ENCODE data around the gene POLQ. TPM values are rescaled to one million over a fixed set of nuclear protein-coding genes. Genes with fewer than 3 reads are reported as not detected.
"Not testable (repeated sequence)": the region's sequence is repeated elsewhere in the genome, so short reads cannot be mapped to it uniquely, and the experiment has no call there.

The POLQ gene
- total RNA-seq, 1 donor from 2014 or later, result 0.23 TPM

DNA sequence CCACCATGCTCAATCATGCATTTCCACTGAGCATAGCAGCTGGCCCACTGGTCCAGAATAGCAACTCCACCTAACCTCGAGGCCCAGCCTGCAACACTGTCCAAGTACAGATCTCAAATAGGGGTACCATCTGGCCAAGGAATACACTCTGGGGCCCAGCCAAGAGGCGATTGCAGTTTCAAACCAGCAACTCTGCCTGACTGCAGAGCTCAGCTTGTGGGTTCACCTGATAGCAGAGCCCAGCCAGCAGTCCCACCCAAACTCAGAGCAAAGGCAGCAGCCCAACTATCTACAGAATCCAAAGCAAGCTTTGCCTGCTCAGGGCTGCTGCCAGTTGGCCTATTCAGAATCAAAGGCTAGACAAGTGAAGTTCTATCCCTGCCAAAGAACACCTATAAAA is 30.5 kb downstream of the POLQ start:
- ATAC-seq (no peak), DNase-seq (ENCODE audit: low spot score) (no peak)

DNA sequence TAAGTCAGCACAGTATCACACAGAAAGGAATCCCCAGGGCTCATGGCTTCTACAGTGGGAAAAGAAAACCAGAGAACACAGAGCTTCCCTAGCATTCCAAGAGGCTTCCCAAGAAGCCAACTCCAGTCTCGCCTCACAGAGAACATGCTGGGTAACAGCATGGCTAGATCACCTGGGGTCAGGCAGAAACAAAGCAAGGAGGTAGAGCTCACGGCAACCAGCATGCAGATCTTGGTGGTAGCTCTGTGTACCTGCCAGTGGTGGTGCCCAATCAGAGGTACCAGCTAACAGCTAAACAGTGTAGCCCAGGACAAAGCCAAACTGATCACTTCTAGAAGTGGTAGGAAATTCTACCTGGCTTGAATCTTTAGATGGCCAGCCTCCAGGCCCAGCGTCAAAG is 31.3 kb downstream of the POLQ start:
- DNase-seq (ENCODE audit: low spot score), result no peak
- ATAC-seq, result no peak

- no peak for DNase-seq (ENCODE audit: low spot score)
Measured at GRCh38 chr3:121508389-121508788, 37.4 kb downstream of the POLQ start.

GRCh38 chr3:121505256-121505655 is 40.5 kb downstream of the POLQ start:
- ATAC-seq, result no peak
- DNase-seq (ENCODE audit: low spot score), result no peak

More at GRCh38 chr3:121508389-121508788, 37.4 kb downstream of the POLQ start:
- no peak for ATAC-seq

DNA sequence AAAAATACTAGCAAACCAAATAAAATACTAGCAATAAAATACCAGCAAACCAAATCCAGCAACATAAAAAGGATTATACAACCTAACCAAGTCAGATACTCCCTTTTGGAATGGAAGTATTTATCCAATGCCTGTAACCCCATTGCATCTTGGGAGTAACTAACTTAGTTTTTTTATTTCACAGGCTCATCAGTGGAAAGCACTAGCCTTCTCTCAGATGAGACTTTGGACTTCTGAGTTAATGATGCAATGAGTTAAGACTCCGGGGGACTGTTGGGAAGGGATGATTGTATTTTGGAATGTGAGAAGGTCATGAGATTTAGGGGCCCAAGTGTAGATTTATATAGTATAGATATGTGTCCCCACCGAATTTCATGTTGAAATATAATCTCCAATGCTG is 41.2 kb downstream of the POLQ start:
- no peak for DNase-seq (ENCODE audit: low spot score)
- no peak for ATAC-seq

GRCh38 chr3:121496786-121497185 is 49.0 kb downstream of the POLQ start:
- no peak for ATAC-seq
- no peak for DNase-seq (ENCODE audit: low spot score)

- DNase-seq (ENCODE audit: low spot score) (no peak), ATAC-seq (no peak)
Measured at GRCh38 chr3:121493431-121493830, 52.4 kb downstream of the POLQ start.

GRCh38 chr3:121491683-121492320 is 54.0 kb downstream of the POLQ start:
- ATAC-seq (no peak), DNase-seq (ENCODE audit: low spot score) (no peak)

DNA sequence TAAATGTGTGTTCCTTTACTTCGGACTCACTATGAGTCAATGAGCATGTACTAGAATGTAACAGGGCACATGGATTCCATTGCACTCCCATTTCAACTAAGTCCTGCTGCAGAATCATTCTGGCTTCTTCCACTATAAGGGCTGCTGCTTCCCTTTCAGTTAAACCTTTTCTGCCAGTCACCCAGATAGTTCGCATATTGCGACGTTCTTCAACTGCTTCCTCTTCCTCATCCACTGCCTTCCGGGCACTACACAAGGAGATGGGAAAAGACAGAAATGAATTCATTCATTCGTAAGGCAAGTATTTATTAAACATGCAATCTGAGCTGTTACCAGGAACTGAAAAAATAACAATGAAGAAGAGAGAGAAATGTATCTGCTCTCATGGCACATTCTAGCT is 55.6 kb downstream of the POLQ start:
- ATAC-seq, result no peak
- DNase-seq (ENCODE audit: low spot score), result no peak

- DNase-seq (ENCODE audit: low spot score), result no peak
- no peak for ATAC-seq
Measured at GRCh38 chr3:121488628-121489027, 57.2 kb downstream of the POLQ start.

DNA sequence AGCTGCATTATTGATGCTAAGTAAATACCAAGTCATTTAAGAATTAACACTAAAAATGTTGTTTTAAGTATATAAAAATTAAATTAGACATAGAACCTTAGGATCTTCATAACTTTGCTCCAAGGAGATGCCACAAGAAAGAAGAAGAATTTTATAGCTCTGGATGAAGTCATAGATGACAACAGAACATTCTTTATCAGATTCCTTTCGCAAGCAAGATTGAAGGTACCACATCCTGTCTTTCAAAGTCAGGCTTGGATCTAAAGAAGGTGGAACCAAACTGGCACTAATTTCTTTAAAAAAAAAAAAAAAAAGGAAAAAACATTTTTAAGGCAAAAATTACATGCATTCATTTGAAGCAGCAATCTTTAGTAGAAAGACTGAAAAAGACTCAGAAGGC is 62.5 kb downstream of the POLQ start:
- no peak for ATAC-seq
- no peak for DNase-seq (ENCODE audit: low spot score)

- no peak for DNase-seq (ENCODE audit: low spot score)
- ATAC-seq, result no peak
Measured at GRCh38 chr3:121482660-121483059, 63.1 kb downstream of the POLQ start.

- no peak for DNase-seq (ENCODE audit: low spot score)
Measured at GRCh38 chr3:121481106-121481880, 64.5 kb downstream of the POLQ start.

GRCh38 chr3:121477589-121477988 is 68.2 kb downstream of the POLQ start:
- ATAC-seq, result no peak
- no peak for DNase-seq (ENCODE audit: low spot score)

More at GRCh38 chr3:121481106-121481880, 64.5 kb downstream of the POLQ start:
- no peak for ATAC-seq

DNA sequence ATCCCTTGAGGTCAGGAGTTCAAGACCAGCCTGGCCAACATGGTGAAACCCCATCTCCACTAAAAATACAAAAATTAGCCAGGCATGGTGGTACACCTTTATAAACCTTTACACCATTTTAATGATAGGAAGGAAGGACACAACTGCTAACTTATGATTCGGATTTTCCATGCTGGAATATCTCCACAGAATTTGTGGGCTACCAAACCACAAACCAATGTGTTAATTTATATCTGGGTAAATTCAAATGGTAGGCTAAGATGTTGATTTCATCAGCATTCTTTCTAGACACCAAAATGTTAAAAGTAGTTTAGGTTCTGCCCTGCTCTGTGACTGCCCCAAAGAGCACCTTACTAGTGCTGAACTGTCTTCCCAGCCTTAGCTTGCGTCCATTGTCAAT is 72.8 kb downstream of the POLQ start:
- ATAC-seq (no peak), DNase-seq (ENCODE audit: low spot score) (no peak)

DNA sequence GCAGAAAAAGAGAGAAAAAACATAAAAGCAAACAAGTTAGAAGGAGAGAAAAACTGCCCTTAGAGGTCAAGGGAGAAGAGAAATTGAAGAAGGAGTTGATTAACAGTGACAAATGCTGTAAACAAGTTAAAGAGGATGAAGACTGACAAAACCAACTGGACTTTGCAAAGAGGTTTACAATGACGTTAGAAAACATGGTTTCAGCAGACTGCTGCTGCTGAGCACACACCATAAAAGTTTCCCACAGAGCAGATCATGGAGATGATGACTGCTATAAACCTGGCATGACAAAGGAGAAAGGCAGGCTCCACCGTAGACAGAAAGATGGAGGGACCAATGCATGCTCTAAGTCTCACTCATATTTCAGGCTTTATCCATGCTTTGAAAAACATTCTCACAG is 78.7 kb downstream of the POLQ start:
- ATAC-seq, result no peak

GRCh38 chr3:121463745-121464144 is 82.0 kb downstream of the POLQ start:
- no peak for DNase-seq (ENCODE audit: low spot score)
- no peak for ATAC-seq

More for the DNA sequence above, 78.7 kb downstream of the POLQ start:
- no peak for DNase-seq (ENCODE audit: low spot score)

- no peak for DNase-seq (ENCODE audit: low spot score)
- no peak for ATAC-seq
Measured at GRCh38 chr3:121462565-121462964, 83.2 kb downstream of the POLQ start.

DNA sequence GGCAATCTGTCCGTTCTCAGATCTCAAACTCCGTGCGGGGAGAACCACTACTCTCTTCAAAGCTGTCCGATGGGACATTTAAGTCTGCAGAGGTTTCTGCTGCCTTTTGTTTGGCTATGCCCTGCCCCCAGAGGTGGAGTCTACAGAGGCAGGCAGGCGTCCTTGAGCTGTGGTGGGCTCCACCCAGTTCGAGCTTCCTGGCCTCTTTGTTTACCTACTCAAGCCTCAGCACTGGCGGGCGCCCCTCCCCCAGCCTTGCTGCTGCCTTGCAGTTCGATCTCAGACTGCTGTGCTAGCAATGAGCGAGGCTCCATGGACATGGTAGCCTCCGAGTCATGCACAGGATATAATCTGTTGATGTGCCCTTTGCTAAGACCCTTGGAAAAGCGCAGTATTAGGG is 94.0 kb downstream of the POLQ start:
- not testable (repeated sequence) for ATAC-seq; DNase-seq (ENCODE audit: low spot score)

GRCh38 chr3:121443456-121443855 is 102.3 kb downstream of the POLQ start:
- DNase-seq (ENCODE audit: low spot score) (no peak), ATAC-seq (no peak)

- DNase-seq (ENCODE audit: low spot score) (no peak), ATAC-seq (no peak)
Measured at GRCh38 chr3:121436641-121437040, 109.1 kb downstream of the POLQ start.

DNA sequence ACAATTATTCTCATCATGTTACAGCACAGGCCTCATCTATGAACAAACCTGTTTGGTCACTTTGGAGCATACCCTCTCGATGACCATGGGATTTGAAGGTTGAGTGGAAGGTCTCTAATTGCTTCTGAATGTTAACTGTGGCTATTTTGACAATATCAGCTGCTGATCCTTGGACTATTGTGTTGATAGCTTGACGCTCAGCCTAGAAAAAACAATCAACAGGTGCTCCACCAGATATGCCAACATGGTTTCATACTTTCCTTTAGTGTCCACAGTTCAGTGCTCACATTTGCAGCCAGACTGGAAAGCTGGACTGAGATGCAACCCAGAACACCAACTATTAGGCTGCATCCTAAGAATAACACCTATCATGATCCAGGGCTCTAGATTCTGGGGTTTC is 109.7 kb downstream of the POLQ start:
- DNase-seq (ENCODE audit: low spot score) (no peak), ATAC-seq (no peak)
